Endothelial cell of umbilical vein (primary cell): ENCODE measurements around the gene CETP. TPM values are rescaled to one million over a fixed set of nuclear protein-coding genes. Genes with fewer than 3 reads are reported as not detected.

ENCODE experiments used
- BruUV-seq: library from RNA; stranded (reverse); fragments of 400-500 nt; replicated peaks from 2 replicates; lab custom pipeline; 2021; lab: Mats Ljungman, UMichigan
- CTCF ChIA-PET: fragments of 300-600, 350-600 bp; sonication (Branson Sonifier 250); formaldehyde crosslinking; loops from one replicate; lab custom pipeline; 2021; ENCODE audit warnings: antibody characterized with exemption, inconsistent platforms; lab: Charles Lee
- POLR2A ChIA-PET: fragments of 300-600, 350-600 bp; sonication (Branson Sonifier 250); formaldehyde crosslinking; loops from one replicate; lab custom pipeline; 2021; ENCODE audit warnings: antibody characterized with exemption, inconsistent platforms; lab: Charles Lee
- DNase-seq: peaks from one replicate; pipeline ENCODE4 v3.0.0-alpha.2; 2011; ENCODE audit warnings: low read depth, low spot score
- FAIRE-seq: peaks from 2 replicates; lab custom pipeline; 2011; peaks lifted over from hg19 to GRCh38; lab: Jason Lieb, UNC
- H2AFZ ChIP-seq: 2 replicates; pipeline ENCODE4 v1.6.0; 2012; ENCODE audit warnings: low read depth, low read length, control low read depth, inconsistent platforms
- H3K27ac ChIP-seq: 2 replicates; pipeline ENCODE4 v1.5.1; 2011; ENCODE audit warnings: low read depth, mild to moderate bottlenecking, control low read depth, low read length, moderate library complexity; ENCODE audit not compliant: insufficient read depth
- H3K27me3 ChIP-seq, 2 experiments: 2 replicates each; pipeline versions ENCODE4 v1.6.0 to v1.6.1; 2011; ENCODE audit warnings: low read length in 2 of 2, mixed read lengths in 1 of 2; ENCODE audit not compliant: control insufficient read depth in 2 of 2, insufficient read depth in 2 of 2
- H3K36me3 ChIP-seq, 2 experiments: 2 replicates in 1 of 2; 3 replicates in 1 of 2; pipeline ENCODE4 v1.5.1; 2011; ENCODE audit warnings: low read length in 2 of 2, mild to moderate bottlenecking in 1 of 2, moderate library complexity in 1 of 2; ENCODE audit not compliant: control insufficient read depth in 2 of 2, insufficient read depth in 2 of 2; ENCODE audit errors: extremely low read depth in 1 of 2
- H3K4me1 ChIP-seq: 3 replicates; pipeline ENCODE4 v1.5.1; 2011; ENCODE audit warnings: mild to moderate bottlenecking, low read length; ENCODE audit not compliant: control insufficient read depth, insufficient read depth; ENCODE audit errors: extremely low read depth
- H3K4me2 ChIP-seq: 2 replicates; pipeline ENCODE4 v1.6.1; 2011; ENCODE audit warnings: low read length, control low read depth, mixed read lengths; ENCODE audit not compliant: insufficient read depth
- H3K4me3 ChIP-seq, 3 experiments: fragments of 200-600 bp in 1 of 3; sonication (generic), shearing (Covaris generic) in 1 of 3; replicated peaks in 1 of 3; 2 replicates each; pipeline ENCODE4 v1.5.1; 2011 to 2016; ENCODE audit warnings: control low read depth in 3 of 3, low read length in 3 of 3, mild to moderate bottlenecking in 2 of 3, inconsistent platforms in 1 of 3, low read depth in 1 of 3, moderate library complexity in 1 of 3; ENCODE audit not compliant: insufficient read depth in 1 of 3
- H3K79me2 ChIP-seq: 2 replicates; pipeline ENCODE4 v1.6.0; 2012; ENCODE audit warnings: low read length, inconsistent platforms; ENCODE audit not compliant: control insufficient read depth, insufficient read depth
- H3K9ac ChIP-seq: replicated peaks from 2 replicates; pipeline ENCODE3; 2011; ENCODE audit warnings: low read length, control low read depth; ENCODE audit not compliant: insufficient read depth; ENCODE audit errors: extremely low read depth
- H3K9me1 ChIP-seq: replicated peaks from 3 replicates; pipeline ENCODE4 v1.6.0; 2011; ENCODE audit warnings: mild to moderate bottlenecking, low read length; ENCODE audit not compliant: control insufficient read depth, insufficient read depth; ENCODE audit errors: extremely low read depth
- H3K9me3 ChIP-seq: replicated peaks from 2 replicates; pipeline ENCODE4 v1.5.1; 2012; ENCODE audit warnings: low read length, inconsistent platforms; ENCODE audit not compliant: control insufficient read depth, insufficient read depth
- H4K20me1 ChIP-seq: replicated peaks from 2 replicates; pipeline ENCODE3; 2011; ENCODE audit warnings: mild to moderate bottlenecking, low read length; ENCODE audit not compliant: control insufficient read depth, insufficient read depth; ENCODE audit errors: extremely low read depth
- EZH2 ChIP-seq: IDR thresholded peaks from 2 replicates; pipeline ENCODE4 v1.6.1; 2012; ENCODE audit warnings: borderline replicate concordance, low read depth, mild to moderate bottlenecking, moderate library complexity, low read length, inconsistent platforms; ENCODE audit not compliant: severe bottlenecking
- FOS ChIP-seq: IDR thresholded peaks from 2 replicates; pipeline ENCODE4 v1.6.1; 2011; ENCODE audit warnings: mild to moderate bottlenecking, low read length, moderate library complexity, borderline replicate concordance; ENCODE audit not compliant: insufficient read depth
- GATA2 ChIP-seq: IDR thresholded peaks from 2 replicates; pipeline ENCODE4 v1.7.0; 2011; ENCODE audit warnings: low read depth, mild to moderate bottlenecking, moderate library complexity, mixed read lengths, low read length; ENCODE audit not compliant: insufficient read length, insufficient read depth
- JUN ChIP-seq: IDR thresholded peaks from 2 replicates; pipeline ENCODE4 v1.6.1; 2011; ENCODE audit warnings: borderline replicate concordance, low read depth; ENCODE audit not compliant: insufficient read length, insufficient read depth
- MYC ChIP-seq: IDR thresholded peaks from one replicate; pipeline ENCODE4 v1.6.1; 2011; ENCODE audit warnings: mild to moderate bottlenecking, low read depth, low read length
- POLR2A ChIP-seq: IDR thresholded peaks from 2 replicates; pipeline ENCODE4 v1.6.1; 2012; ENCODE audit warnings: low read depth, mild to moderate bottlenecking, control low read depth, low read length
- POLR2AphosphoS5 ChIP-seq: IDR thresholded peaks from 2 replicates; pipeline ENCODE4 v1.6.1; 2012; ENCODE audit warnings: low read depth, mild to moderate bottlenecking, control low read depth, low read length, moderate library complexity; ENCODE audit not compliant: insufficient read depth
- dilution Hi-C: fragments of 300-500 bp; cut with MboI; formaldehyde crosslinking; loops from one replicate; pipeline ENCODE4 v1.15.0; 2019; ENCODE audit warnings: low sequenced_read_pairs; ENCODE audit not compliant: extremely low pct_ligation_motif_present
- intact Hi-C: fragments of 100-400 bp; cut with micrococcal nuclease; formaldehyde crosslinking; loops from one replicate; pipeline ENCODE4 v1.10.0; 2022
- polyA plus RNA-seq, 4 experiments: library from polyadenylated mRNA; depleted of rRNA in 3 of 4; stranded (reverse) in 3 of 4; unstranded in 1 of 4; fragments of >200 nt; gene quantifications; 2 replicates each; pipeline versions ENCODE4 v1.2.1 to v1.2.3, GENCODE V29; 2011 to 2012; ENCODE audit warnings: missing spikeins in 1 of 4
- total RNA-seq: library from RNA; stranded (reverse); gene quantifications from 2 replicates; pipeline ENCODE4 v1.2.3, GENCODE V29; 2021
- TF ChIP-seq, protein P1 (sequence below): IDR thresholded peaks from 2 replicates; pipeline ENCODE4 v1.6.1; 2011; ENCODE audit not compliant: insufficient read depth, insufficient read length
- TF ChIP-seq, protein P2 (sequence below), 2 donors: IDR thresholded peaks; 1 replicate in 1 of 2; 2 replicates in 1 of 2; pipeline ENCODE4 v1.5.1; 2011; ENCODE audit warnings: low read length in 2 of 2, mild to moderate bottlenecking in 2 of 2, moderate library complexity in 2 of 2, control low read depth in 1 of 2, inconsistent platforms in 1 of 2, low read depth in 1 of 2; ENCODE audit not compliant: insufficient read depth in 1 of 2; ENCODE audit errors: extremely low read depth in 1 of 2

CETP gene
- total and polyA plus RNA-seq, 2 donors (not counting 3 experiments of a cell fraction or from before 2014, with no cell fraction given): 2.2 to 2.8 TPM

DNA sequence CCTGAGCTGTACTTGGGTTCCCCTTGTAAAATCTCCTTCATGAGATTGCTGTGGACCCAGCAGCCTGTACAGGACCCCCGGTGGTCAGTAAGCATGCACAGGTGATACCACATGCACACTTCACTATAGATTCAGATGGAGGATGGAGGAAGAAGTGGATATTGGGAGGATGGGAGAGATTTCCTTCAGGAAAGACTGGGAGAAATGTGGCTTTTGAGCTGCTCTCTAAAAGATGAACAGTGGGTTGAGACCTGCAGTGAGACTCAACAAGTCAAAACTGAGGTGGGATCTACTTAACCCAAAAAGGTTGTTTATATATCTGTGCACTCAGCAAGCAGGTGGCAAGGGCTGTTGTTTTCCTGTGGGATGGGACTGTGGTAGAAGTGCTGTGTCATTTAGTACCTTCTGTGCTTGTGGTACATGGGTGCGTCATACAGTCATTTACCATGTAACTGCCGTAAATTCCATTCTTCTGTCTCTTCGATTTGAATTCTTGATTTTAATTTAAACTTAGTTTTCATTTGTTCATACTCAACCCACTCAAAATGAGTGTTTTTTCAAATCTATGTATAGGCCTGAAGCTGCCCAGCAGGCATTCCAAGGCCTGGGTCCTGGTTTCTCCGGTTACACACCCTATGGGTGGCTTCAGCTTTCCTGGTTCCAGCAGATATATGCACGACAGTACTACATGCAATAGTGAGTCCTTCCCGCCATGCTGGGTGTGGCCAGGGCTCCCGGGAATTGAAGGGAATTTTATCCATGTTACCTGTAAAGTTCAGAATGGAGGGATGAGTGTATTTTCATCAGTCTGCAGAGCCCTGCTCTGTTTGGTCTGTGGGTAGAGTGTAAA is 22.9 kb upstream of the CETP start:
- no peaks in the 10 kb centered on the region for H3K9me3 ChIP-seq
- ChIA-PET POLR2A (interaction anchor here (0.6 to 0.7 kb wide), 2 partner anchors 8 to 153 kb away, joined by 4 read pairs; no protein-coding TSS in a partner anchor), CTCF (interaction anchor here (1.2 to 1.4 kb wide), 3 partner anchors 8 to 74 kb away, joined by 3 to 6 read pairs (median 3); partner anchors contain the start of gene SLC12A3)
- BruUV-seq: no TSS peak
- FAIRE-seq (no peak), DNase-seq (no peak)
- dilution Hi-C loops: no loop called here
- H2AFZ ChIP-seq: no peak overlapping the region
- TF ChIP-seq POLR2A (no peak), EZH2 (no peak), MYC (no peak), POLR2AphosphoS5 (no peak), GATA2 (no peak), FOS (no peak), JUN (no peak)
- TF ChIP-seq, protein P1, sequence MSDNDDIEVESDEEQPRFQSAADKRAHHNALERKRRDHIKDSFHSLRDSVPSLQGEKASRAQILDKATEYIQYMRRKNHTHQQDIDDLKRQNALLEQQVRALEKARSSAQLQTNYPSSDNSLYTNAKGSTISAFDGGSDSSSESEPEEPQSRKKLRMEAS: no peak
- TF ChIP-seq, protein P2, sequence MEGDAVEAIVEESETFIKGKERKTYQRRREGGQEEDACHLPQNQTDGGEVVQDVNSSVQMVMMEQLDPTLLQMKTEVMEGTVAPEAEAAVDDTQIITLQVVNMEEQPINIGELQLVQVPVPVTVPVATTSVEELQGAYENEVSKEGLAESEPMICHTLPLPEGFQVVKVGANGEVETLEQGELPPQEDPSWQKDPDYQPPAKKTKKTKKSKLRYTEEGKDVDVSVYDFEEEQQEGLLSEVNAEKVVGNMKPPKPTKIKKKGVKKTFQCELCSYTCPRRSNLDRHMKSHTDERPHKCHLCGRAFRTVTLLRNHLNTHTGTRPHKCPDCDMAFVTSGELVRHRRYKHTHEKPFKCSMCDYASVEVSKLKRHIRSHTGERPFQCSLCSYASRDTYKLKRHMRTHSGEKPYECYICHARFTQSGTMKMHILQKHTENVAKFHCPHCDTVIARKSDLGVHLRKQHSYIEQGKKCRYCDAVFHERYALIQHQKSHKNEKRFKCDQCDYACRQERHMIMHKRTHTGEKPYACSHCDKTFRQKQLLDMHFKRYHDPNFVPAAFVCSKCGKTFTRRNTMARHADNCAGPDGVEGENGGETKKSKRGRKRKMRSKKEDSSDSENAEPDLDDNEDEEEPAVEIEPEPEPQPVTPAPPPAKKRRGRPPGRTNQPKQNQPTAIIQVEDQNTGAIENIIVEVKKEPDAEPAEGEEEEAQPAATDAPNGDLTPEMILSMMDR (IDR thresholded peaks at IDR 0.05; ENCODE audit: extremely low read depth in 1 of 2, insufficient read depth in 1 of 2, low read depth in 1 of 2, low read length in 2 of 2): no peak
- no peaks in the 10 kb centered on the region for H3K9me1 ChIP-seq
- peaks cover 32% of the 10 kb centered on the region for H3K79me2 ChIP-seq
- no peak overlapping the region for H3K9ac ChIP-seq
- H3K27me3 ChIP-seq: no peaks in the 10 kb centered on the region
- no peak overlapping the region for H3K4me2 ChIP-seq
- peaks cover 14% of the 10 kb centered on the region for H3K4me1 ChIP-seq
- H3K36me3 ChIP-seq: peaks cover 46 to 47% of the 10 kb centered on the region in 2 experiments
- intact Hi-C loops: no loop called here
- H3K4me3 ChIP-seq: no peak overlapping the region
- H4K20me1 ChIP-seq: peaks cover 12% of the 10 kb centered on the region
- H3K27ac ChIP-seq: no peak overlapping the region
